ENCODE results near the gene OR14K1.

- TF ChIP-seq, protein P1, sequence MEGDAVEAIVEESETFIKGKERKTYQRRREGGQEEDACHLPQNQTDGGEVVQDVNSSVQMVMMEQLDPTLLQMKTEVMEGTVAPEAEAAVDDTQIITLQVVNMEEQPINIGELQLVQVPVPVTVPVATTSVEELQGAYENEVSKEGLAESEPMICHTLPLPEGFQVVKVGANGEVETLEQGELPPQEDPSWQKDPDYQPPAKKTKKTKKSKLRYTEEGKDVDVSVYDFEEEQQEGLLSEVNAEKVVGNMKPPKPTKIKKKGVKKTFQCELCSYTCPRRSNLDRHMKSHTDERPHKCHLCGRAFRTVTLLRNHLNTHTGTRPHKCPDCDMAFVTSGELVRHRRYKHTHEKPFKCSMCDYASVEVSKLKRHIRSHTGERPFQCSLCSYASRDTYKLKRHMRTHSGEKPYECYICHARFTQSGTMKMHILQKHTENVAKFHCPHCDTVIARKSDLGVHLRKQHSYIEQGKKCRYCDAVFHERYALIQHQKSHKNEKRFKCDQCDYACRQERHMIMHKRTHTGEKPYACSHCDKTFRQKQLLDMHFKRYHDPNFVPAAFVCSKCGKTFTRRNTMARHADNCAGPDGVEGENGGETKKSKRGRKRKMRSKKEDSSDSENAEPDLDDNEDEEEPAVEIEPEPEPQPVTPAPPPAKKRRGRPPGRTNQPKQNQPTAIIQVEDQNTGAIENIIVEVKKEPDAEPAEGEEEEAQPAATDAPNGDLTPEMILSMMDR (IDR thresholded peaks at IDR 0.05) = no peak
- TF ChIP-seq ZFX (IDR thresholded peaks at IDR 0.05; ENCODE audit: borderline replicate concordance) = no peak
Measured at GRCh38 chr1:247721222-247721621, 17.2 kb upstream of the OR14K1 start.

Data from 22Rv1 (cell line).